ENCODE results near the gene THNSL1. TPM values are rescaled to one million over a fixed set of nuclear protein-coding genes. Genes with fewer than 3 reads are reported as not detected.

Gene THNSL1
- total and polyA plus RNA-seq, 9 of the 15 experiments (the other 6 are each of a cell fraction or from before 2014, with no cell fraction given) = 4.5 to 8.6 (median 6.3) TPM

GRCh38 chr10:25024528-25024927 is 8.1 kb downstream of the THNSL1 start:
- intact Hi-C loops (cut with micrococcal nuclease) = no loop called here
- POLR2A ChIA-PET = no interaction called here
- Histone ChIP-seq H3K9ac (ENCODE audit: insufficient read depth in 1 of 2, low read depth in 2 of 2, low read length in 2 of 2) (no peak overlapping the region), H3K79me2 (ENCODE audit: control insufficient read depth, insufficient read depth, low read length) (no peaks in the 10 kb centered on the region), H3K36me3 (ENCODE audit: control insufficient read depth, insufficient read depth, low read length) (no peaks in the 10 kb centered on the region), H3K9me3 (replicated peaks; ENCODE audit: control insufficient read depth, insufficient read depth, low read depth, low read length) (no peaks in the 10 kb centered on the region), H3K4me3 (no peak overlapping the region), H3K4me2 (ENCODE audit: insufficient read depth, low read length) (no peak overlapping the region), H3K9me1 (ENCODE audit: control insufficient read depth, insufficient read depth, low read length) (no peaks in the 10 kb centered on the region), H3K27me3 (ENCODE audit: control insufficient read depth in 2 of 2, insufficient read depth in 2 of 2, low read length in 2 of 2) (no peaks in the 10 kb centered on the region), H3K4me1 (replicated peaks in 1 of 2; ENCODE audit: control insufficient read depth in 2 of 2, insufficient read depth in 2 of 2, low read length in 2 of 2) (no peaks in the 10 kb centered on the region), H3K27ac (ENCODE audit: extremely low read depth, low read depth, low read length) (no peak overlapping the region), H2AFZ (ENCODE audit: low read depth, low read length) (no peak overlapping the region), H4K20me1 (replicated peaks; ENCODE audit: control insufficient read depth, insufficient read depth, low read length) (no peaks in the 10 kb centered on the region)
- 76% methylated on average over 8 of the region's 8 CpGs for WGBS (ENCODE audit: insufficient coverage, low coverage, missing lambda C conversion rate)
- DNase-seq (ENCODE audit: extremely low read depth in 1 of 4, low spot score in 3 of 4) = no peak
- CTCF ChIA-PET (ENCODE audit: low intra/inter-chr PET ratio) = no interaction called here
- TF ChIP-seq ZSCAN32 (CRISPR knock-in tag; IDR thresholded peaks at IDR 0.05) (no peak), TFAM (CRISPR knock-in tag; conservative IDR thresholded peaks at IDR 0.05) (no peak), ZNF75A (CRISPR knock-in tag; IDR thresholded peaks at IDR 0.05) (no peak), LARP7 (IDR thresholded peaks at IDR 0.05) (no peak), THRB (CRISPR knock-in tag; conservative IDR thresholded peaks at IDR 0.05) (no peak), HOXB6 (CRISPR knock-in tag; IDR thresholded peaks at IDR 0.05; ENCODE audit: borderline replicate concordance) (no peak), ZNF316 (IDR thresholded peaks at IDR 0.05) (no peak), DPF2 (IDR thresholded peaks at IDR 0.05) (no peak), JUN (IDR thresholded peaks at IDR 0.05; ENCODE audit: borderline replicate concordance, low read depth, low read length) (no peak), JUN (CRISPR knock-in tag; IDR thresholded peaks at IDR 0.05; ENCODE audit: borderline replicate concordance) (no peak), MTA2 (IDR thresholded peaks at IDR 0.05; ENCODE audit: low read depth) (no peak), ERF (CRISPR knock-in tag; IDR thresholded peaks at IDR 0.05) (no peak), ZNF408 (CRISPR knock-in tag; IDR thresholded peaks at IDR 0.05; ENCODE audit: low read depth) (no peak), ZNF3 (CRISPR knock-in tag; IDR thresholded peaks at IDR 0.05) (no peak), KHSRP (IDR thresholded peaks at IDR 0.05) (no peak), ZBTB11 (CRISPR knock-in tag; IDR thresholded peaks at IDR 0.05) (no peak), RBM15 (IDR thresholded peaks at IDR 0.05; ENCODE audit: insufficient read depth, low read length) (no peak), ETV1 (tag; conservative IDR thresholded peaks at IDR 0.05; ENCODE audit: low read depth) (no peak), RAD21 (CRISPR knock-in tag; conservative IDR thresholded peaks at IDR 0.05 in 1 of 2, IDR thresholded peaks at IDR 0.05 in 1 of 2) (no peak), HMGN3 (IDR thresholded peaks at IDR 0.05; ENCODE audit: borderline replicate concordance, extremely low read depth, insufficient read length, low read depth, low read length) (no peak), KLF10 (CRISPR knock-in tag; IDR thresholded peaks at IDR 0.05) (no peak)
- ATAC-seq = no peak
- BruUV-seq (replicated peaks) = no TSS peak
- in situ Hi-C loops (cut with MboI) = no loop called here
- no peak for FAIRE-seq
